ENCODE data around the gene PLXNA4. TPM values are rescaled to one million over a fixed set of nuclear protein-coding genes. Genes with fewer than 3 reads are reported as not detected.
A peak's percentile ranks its signal among the peaks of the same experiment; 100 is the strongest.

The PLXNA4 gene
- total and polyA plus RNA-seq, 5 donors: 5.7 to 19.3 (median 16.0) TPM

DNA sequence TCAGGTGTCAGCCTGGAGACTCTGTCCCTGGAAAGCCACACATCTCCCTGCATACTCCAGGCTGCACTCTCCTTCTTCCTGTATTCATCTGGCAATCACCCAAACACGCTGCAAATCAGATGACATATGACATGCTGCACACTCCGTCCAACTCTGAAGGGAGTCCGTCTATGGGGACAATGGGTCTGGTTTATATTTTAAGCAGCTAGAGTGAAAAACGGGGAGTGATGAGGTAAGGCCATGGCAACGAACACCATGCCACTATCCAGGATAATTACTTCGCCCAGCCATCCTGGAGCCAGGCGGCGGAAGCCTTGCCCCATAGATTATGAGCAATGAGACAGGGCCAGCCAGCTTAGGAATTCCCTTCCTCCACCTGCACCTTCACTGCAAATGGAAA, 140.1 kb downstream of the PLXNA4 start:
- DNase-seq: no peak
- Histone ChIP-seq H3K4me1 (ENCODE audit: control insufficient read depth, insufficient read depth, low read length) (peaks cover 19% of the 10 kb centered on the region), H3K27ac (ENCODE audit: low read length) (no peak overlapping the region), H3K27me3 (ENCODE audit: control insufficient read depth, insufficient read depth) (no peaks in the 10 kb centered on the region), H3K9me3 (ENCODE audit: control insufficient read depth, low read length) (no peaks in the 10 kb centered on the region), H3K4me3 (ENCODE audit: low read length) (no peak overlapping the region)
- peak; percentile 48 to 49 for ATAC-seq
- intact Hi-C loops (cut with DNase I): no loop called here
- 28% methylated on average over 8 of the region's 8 CpGs for WGBS

DNA sequence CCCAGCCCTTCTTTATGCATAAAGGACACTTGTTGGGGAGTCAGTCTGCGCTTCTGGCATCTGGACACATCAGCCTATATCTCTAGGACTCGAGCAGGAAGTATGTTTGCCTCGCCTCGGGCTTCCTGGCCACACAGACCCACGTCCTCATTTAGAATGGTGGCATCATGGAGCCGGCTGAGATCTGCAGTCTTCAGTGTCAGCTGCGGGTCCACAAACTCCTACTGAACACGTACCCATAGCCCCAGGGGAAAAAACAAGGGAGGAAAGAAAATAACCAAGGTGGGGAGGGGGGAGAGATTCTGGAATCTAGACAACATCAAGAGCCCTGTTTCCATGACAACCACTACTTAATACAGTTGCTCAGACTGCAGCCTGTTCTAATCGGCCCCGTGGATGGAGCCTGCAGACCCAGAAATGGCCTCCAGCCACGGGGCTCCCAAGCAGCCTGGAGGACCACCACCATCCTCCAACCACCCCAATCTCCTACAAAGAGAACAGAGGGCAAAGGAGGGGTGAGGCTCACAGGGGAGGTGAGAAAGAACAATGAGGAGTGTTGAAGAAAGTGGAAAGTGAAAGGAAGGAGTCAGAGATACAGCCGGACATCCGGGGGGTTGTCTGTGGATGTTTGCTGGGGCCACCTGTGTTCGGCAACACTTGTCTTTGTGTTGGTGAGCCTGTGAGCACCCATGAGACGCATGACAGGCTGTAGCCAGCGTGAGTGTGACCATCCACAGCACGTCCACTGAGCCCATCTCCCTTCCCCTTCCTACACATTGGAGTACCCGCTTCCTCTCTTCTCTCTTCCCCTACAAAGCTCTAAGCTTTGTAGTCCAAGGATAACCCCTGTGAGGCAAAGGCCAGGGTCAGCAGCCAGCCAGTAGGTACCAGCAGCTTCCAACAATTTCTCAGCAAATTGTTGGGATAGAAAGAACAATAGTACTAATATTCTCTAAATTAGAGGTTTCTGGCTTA, 141.0 kb downstream of the PLXNA4 start:
- peak in 1 of 2 donors; percentile 4 for ATAC-seq
- peaks cover 23% of the 10 kb centered on the region for H3K4me1 ChIP-seq (ENCODE audit: control insufficient read depth, insufficient read depth, low read length)
- DNase-seq: no peak
- no peaks in the 10 kb centered on the region for H3K27me3 ChIP-seq (ENCODE audit: control insufficient read depth, insufficient read depth)
- no peaks in the 10 kb centered on the region for H3K9me3 ChIP-seq (ENCODE audit: control insufficient read depth, low read length)
- no peak overlapping the region for H3K4me3 ChIP-seq (ENCODE audit: low read length)
- intact Hi-C loops (cut with DNase I): no loop called here
- H3K27ac ChIP-seq (ENCODE audit: low read length): no peak overlapping the region
- 51% methylated on average over 18 of the region's 18 CpGs for WGBS

DNA sequence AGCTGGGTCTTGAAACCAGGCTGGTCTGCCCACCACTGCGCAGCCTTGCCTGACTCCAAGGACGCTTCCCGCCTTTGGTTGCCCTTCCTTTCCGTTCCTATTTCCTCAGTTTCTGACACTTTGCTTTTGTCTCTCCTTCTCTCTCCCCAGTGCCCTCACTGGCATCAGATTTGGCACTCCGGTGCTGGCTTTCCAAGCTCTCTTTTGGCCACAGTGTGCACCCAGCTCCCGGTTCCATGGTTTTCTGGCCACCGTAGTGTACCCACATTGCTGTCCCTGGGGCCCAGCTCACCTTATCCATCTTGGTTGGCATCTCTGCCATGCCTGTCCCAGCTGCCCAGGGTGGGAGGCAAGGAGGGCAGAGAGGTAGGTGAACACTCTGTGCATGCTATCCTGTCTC, 142.2 kb downstream of the PLXNA4 start:
- peaks cover 23% of the 10 kb centered on the region for H3K4me1 ChIP-seq (ENCODE audit: control insufficient read depth, insufficient read depth, low read length)
- WGBS: 98% methylated on average over 7 of the region's 7 CpGs
- ATAC-seq: no peak

DNA sequence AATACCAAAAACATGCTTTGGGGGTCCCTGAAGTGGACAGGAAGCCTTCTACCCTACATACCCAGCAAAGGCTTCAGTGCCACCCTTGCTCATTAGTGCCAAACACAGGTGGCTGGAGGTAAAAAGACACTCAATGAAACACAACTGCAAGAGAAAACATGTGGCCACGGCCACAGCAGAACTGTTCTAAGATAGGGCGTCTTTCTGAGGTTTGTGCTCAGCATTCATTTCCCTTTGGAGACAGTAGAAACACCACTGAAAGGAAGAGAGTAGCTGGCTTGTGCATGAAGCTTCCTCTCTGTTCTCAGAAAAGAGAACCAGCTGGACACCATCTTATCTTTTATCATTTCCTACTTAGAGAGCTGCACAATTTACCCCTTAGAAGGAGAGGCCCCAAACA, 143.0 kb downstream of the PLXNA4 start:
- Histone ChIP-seq H3K27me3 (ENCODE audit: control insufficient read depth, insufficient read depth) (no peaks in the 10 kb centered on the region), H3K9me3 (ENCODE audit: control insufficient read depth, low read length) (no peaks in the 10 kb centered on the region), H3K4me3 (ENCODE audit: low read length) (no peak overlapping the region), H3K27ac (ENCODE audit: low read length) (no peak overlapping the region), H3K4me1 (ENCODE audit: control insufficient read depth, insufficient read depth, low read length) (peaks cover 25% of the 10 kb centered on the region)
- ATAC-seq (no peak), DNase-seq (no peak)
- intact Hi-C loops (cut with DNase I): no loop called here
- WGBS: 58% methylated on average over 2 of the region's 2 CpGs

More for the DNA sequence above, 142.2 kb downstream of the PLXNA4 start:
- Histone ChIP-seq H3K27me3 (ENCODE audit: control insufficient read depth, insufficient read depth) (no peaks in the 10 kb centered on the region), H3K9me3 (ENCODE audit: control insufficient read depth, low read length) (no peaks in the 10 kb centered on the region), H3K4me3 (ENCODE audit: low read length) (no peak overlapping the region), H3K27ac (ENCODE audit: low read length) (no peak overlapping the region)
- intact Hi-C loops (cut with DNase I): no loop called here
- DNase-seq: no peak

DNA sequence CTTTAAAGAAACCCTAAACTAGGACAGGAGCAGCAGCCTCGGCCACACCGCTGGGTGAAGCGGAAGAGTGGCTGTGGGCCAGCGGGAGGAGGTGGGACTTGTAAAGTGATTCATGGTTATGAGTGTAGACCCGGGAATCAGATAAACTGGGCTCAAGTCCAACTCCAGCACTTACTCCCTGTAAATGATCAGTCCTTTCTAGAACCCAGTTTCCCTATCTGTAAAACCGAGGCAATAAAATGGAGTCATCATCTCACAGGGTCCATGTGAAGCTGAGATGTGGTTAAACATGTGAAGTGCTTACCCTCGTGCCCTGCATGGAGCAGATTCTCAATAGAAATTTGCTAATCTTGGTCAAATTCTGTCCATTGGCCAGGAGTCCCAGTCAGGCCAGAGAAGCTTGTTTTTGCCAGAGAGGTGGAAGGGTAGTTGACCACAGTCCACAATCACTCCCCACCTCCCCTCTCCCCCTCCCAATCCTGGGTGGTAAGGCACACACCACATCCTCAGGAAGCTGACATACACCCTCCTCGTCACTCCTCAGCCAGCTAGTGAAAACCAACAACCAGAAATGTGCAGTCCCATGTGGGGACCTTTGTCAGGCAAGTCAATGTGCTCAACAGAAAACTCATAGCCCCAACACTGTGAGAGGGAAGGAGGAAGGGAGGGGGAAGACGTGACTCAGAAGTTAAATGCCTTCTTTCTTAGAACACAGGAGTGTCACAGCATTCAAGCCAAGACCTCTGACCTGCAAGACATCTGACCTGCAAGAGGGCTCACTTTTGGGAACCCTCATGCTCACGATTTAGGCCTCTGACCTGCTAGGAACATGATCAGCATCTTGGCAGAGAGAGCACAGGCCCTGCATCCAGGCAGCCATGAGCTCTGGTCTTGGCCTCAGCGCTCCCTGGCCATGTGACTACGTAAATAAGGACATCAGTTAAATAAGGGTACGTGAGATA, 145.1 kb downstream of the PLXNA4 start:
- 57% methylated on average over 13 of the region's 13 CpGs for WGBS

DNA sequence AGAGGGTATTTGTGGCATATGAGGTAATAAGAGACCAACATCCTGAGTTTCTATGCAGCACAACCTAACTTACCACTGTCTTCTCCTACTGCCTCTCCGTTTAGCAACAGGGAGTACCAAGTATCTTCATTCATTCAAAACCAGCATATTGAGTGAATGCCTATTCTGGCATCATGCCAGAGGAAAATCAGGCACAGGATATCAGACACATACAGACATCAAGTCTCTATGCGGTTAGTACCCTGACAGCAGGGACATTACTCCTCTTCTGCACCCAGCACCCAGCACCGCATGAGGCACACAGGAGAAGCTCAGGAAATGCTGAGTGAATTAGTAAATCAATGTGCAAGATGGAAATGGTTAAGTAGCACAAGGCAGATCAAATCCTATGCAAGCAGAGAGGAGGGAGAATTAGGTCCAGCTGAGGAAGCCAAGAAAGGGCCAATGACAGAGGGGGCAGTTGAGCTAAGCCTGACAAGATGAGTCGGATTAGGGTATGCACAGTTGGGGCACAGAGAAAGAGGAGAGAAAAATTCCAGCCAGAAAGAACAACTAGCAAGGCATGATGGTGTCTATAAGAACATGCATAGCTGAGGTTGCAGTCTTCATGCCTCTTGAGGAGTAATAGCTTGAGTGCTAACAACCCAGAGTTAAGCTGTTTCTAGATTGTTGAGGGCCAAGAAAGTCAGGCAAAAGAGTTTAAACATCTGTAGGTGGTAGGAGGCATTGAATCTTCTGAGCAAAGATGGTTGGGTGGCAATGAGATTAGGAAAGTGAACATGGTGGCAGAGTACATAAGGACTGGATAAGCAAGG, 146.0 kb downstream of the PLXNA4 start:
- no peak for ATAC-seq
- no peak overlapping the region for H3K4me3 ChIP-seq (ENCODE audit: low read length)
- WGBS: 84% methylated on average over 4 of the region's 4 CpGs
- no peaks in the 10 kb centered on the region for H3K9me3 ChIP-seq (ENCODE audit: control insufficient read depth, low read length)
- peaks cover 17% of the 10 kb centered on the region for H3K4me1 ChIP-seq (ENCODE audit: control insufficient read depth, insufficient read depth, low read length)
- no peaks in the 10 kb centered on the region for H3K27me3 ChIP-seq (ENCODE audit: control insufficient read depth, insufficient read depth)
- no peak for DNase-seq
- no peak overlapping the region for H3K27ac ChIP-seq (ENCODE audit: low read length)
- intact Hi-C loops (cut with DNase I): no loop called here

More for the DNA sequence above, 145.1 kb downstream of the PLXNA4 start:
- intact Hi-C loops (cut with DNase I): no loop called here
- Histone ChIP-seq H3K9me3 (ENCODE audit: control insufficient read depth, low read length) (no peaks in the 10 kb centered on the region), H3K27ac (ENCODE audit: low read length) (peak overlapping the region; percentile 26), H3K27me3 (ENCODE audit: control insufficient read depth, insufficient read depth) (no peaks in the 10 kb centered on the region), H3K4me1 (ENCODE audit: control insufficient read depth, insufficient read depth, low read length) (peaks cover 15% of the 10 kb centered on the region), H3K4me3 (ENCODE audit: low read length) (no peak overlapping the region)
- DNase-seq (peak; percentile 72 to 81 (median 81)), ATAC-seq (peak; percentile 30 to 77)

DNA sequence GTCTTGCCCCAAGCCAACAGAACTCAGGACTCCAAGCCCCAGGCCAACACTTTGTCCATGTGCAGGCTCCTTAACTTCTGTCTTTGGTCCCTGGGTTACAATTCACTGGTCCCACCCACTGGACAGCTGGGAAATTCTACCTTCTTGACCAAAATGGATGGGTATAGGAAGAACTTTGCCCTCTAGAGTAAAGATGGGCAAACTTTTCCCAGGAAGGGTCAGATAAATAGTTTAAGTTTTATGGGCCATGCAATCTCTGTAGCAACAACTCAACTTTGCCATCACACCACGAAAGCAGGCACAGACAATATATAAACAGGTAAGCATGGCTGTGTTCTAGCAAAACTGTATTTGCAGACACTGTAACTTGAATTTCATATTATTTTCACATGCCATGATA, 147.1 kb downstream of the PLXNA4 start:
- Histone ChIP-seq H3K9me3 (ENCODE audit: control insufficient read depth, low read length) (no peaks in the 10 kb centered on the region), H3K4me1 (ENCODE audit: control insufficient read depth, insufficient read depth, low read length) (peaks cover 20% of the 10 kb centered on the region), H3K27me3 (ENCODE audit: control insufficient read depth, insufficient read depth) (no peaks in the 10 kb centered on the region), H3K27ac (ENCODE audit: low read length) (no peak overlapping the region), H3K4me3 (ENCODE audit: low read length) (no peak overlapping the region)
- ATAC-seq (no peak), DNase-seq (no peak)
- WGBS: 95% methylated on average over 1 of the region's 1 CpG
- intact Hi-C loops (cut with DNase I): no loop called here

DNA sequence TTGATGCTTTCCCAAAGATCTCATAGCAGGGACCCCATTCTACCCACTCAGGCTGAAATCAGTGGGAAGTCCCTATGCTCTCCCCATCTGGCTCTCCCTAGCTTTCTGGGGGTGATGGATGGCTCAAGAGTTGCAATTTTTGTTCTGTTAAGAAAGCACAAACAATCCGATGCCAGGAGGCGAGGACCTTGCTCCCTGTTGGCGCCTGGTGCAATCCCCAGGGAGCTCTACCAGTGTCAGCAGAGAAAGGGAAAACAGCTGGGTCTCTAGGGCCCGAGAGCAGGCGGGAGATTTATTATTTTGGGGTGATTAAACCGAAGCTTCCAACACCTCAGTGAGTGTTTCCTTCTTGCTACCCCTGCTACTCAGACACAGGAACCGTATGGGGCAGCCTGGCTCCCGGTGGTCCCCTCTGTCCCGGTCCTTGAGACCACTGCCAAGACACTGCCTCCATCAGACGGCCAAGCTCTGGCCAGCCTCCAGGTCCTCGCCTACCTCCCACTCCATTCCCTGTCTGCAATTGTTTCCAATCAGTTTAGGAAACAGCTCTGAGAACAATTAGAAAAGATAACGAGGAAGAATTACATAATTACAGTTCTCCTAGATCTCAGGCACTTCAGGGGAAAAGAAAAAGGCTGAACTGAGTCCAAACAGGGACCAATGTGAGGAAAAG, 147.9 kb downstream of the PLXNA4 start:
- 35% methylated on average over 12 of the region's 12 CpGs for WGBS
- DNase-seq (peak; percentile 58 to 84 (median 83)), ATAC-seq (peak; percentile 47 to 63)
- H3K27ac ChIP-seq (ENCODE audit: low read length): no peak overlapping the region
- no peaks in the 10 kb centered on the region for H3K27me3 ChIP-seq (ENCODE audit: control insufficient read depth, insufficient read depth)
- no peak overlapping the region for H3K4me3 ChIP-seq (ENCODE audit: low read length)
- intact Hi-C loops (cut with DNase I): no loop called here
- H3K9me3 ChIP-seq (ENCODE audit: control insufficient read depth, low read length): no peaks in the 10 kb centered on the region
- peaks cover 23% of the 10 kb centered on the region for H3K4me1 ChIP-seq (ENCODE audit: control insufficient read depth, insufficient read depth, low read length)

DNA sequence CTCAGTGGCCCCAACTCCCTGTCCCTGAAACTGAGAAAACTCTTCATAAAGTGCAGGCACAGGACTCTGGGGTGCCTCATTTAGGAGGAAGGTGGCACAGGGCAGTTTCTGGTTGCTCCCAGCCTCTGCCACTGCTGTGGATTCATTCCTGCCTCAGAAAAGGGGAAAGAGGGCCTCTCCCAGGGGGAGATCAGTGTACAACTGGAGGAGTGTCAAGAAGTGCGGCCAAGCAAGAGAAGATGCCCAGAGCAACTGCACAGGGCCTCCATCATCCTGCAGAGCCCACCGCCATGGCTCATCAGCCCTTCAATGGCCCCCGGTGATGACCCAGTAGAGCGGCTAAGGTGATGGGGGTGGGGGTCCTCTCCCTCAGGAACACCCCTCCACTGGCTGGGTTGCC, 150.3 kb downstream of the PLXNA4 start:
- Histone ChIP-seq H3K9me3 (ENCODE audit: control insufficient read depth, low read length) (no peaks in the 10 kb centered on the region), H3K27ac (ENCODE audit: low read length) (no peak overlapping the region), H3K4me3 (ENCODE audit: low read length) (no peak overlapping the region), H3K4me1 (ENCODE audit: control insufficient read depth, insufficient read depth, low read length) (peaks cover 19% of the 10 kb centered on the region), H3K27me3 (ENCODE audit: control insufficient read depth, insufficient read depth) (no peaks in the 10 kb centered on the region)
- DNase-seq: no peak
- intact Hi-C loops (cut with DNase I): no loop called here
- no peak for ATAC-seq
- 87% methylated on average over 4 of the region's 4 CpGs for WGBS
